Liver (tissue), 3 donors: ENCODE measurements around the gene THSD4.
A peak's percentile ranks its signal among the peaks of the same experiment; 100 is the strongest.

ENCODE experiments used
- CTCF ChIP-seq: fragments of 150-350 bp; IDR thresholded peaks from 2 replicates; pipeline ENCODE4 v1.5.1; 2017; ENCODE audit warnings: improper control_type of control experiment, low read depth, low read length; ENCODE audit not compliant: missing input control
- FOXA1 ChIP-seq: IDR thresholded peaks from 2 replicates; pipeline ENCODE4 v1.6.1; 2016; ENCODE audit warnings: antibody characterized with exemption
- RAD21 ChIP-seq, 2 donors: IDR thresholded peaks; 2 replicates each; pipeline ENCODE4 v1.6.1; 2016; ENCODE audit warnings: antibody characterized with exemption in 2 of 2, mild to moderate bottlenecking in 2 of 2
- YY1 ChIP-seq: IDR thresholded peaks from 2 replicates; pipeline ENCODE4 v1.6.1; 2016; ENCODE audit warnings: antibody characterized with exemption, mild to moderate bottlenecking
- TF ChIP-seq, protein P1 (sequence below): IDR thresholded peaks from 2 replicates; pipeline ENCODE4 v1.6.1; 2016; ENCODE audit warnings: antibody characterized with exemption
- donor health status: healthy.
- donor health status: healthy.

DNA sequence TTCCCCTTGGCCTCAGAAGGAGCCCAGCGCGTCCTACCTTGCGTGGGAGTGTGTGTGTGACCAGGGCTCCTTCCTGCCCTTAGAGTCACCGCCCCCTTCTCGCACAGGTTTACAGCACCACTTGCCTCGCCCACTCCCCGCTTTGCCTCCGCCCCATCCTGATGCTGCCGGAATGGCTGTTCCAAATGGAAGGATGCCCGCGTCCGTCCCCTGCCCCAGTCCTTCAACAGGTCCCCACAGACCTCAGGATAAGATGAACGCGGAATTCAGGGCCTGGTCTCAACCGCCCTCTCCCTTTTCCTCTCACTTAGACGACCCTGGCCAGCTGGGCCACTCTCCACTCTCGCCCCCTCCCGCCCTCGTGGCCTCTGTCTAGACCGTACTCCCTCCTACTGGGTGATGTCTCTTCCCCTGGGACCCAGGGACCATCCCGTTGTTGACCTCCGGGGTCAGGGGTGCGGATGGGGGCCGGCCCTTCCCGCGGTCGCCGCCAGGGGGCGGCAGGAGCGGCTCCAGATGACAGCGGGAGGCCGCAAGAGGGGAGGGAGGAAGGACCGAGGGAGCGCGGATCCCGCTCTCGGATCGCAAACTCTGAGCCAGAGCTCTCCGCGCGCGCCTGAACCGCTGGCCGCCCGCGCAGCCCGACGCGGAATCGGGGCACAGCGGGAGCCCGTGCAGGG is at the start of gene THSD4:
- TF ChIP-seq, protein P1, sequence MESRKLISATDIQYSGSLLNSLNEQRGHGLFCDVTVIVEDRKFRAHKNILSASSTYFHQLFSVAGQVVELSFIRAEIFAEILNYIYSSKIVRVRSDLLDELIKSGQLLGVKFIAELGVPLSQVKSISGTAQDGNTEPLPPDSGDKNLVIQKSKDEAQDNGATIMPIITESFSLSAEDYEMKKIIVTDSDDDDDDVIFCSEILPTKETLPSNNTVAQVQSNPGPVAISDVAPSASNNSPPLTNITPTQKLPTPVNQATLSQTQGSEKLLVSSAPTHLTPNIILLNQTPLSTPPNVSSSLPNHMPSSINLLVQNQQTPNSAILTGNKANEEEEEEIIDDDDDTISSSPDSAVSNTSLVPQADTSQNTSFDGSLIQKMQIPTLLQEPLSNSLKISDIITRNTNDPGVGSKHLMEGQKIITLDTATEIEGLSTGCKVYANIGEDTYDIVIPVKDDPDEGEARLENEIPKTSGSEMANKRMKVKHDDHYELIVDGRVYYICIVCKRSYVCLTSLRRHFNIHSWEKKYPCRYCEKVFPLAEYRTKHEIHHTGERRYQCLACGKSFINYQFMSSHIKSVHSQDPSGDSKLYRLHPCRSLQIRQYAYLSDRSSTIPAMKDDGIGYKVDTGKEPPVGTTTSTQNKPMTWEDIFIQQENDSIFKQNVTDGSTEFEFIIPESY: no peak
- TF ChIP-seq CTCF: peak; percentile 92
- TF ChIP-seq FOXA1: no peak
- TF ChIP-seq YY1: peak; percentile 37
- peak; percentile 78 to 87 for TF ChIP-seq RAD21 (IDR thresholded peaks at IDR 0.05)
